GM12892 (cell line): ENCODE measurements around the gene PPP6R3.

Source experiments
- POLR2AphosphoS5 ChIP-seq: IDR thresholded peaks from 2 replicates; pipeline ENCODE4 v1.6.1; 2011; ENCODE audit warnings: low read depth, low read length, control low read depth
- TAF1 ChIP-seq: IDR thresholded peaks from 2 replicates; pipeline ENCODE4 v1.6.1; 2011; ENCODE audit warnings: low read depth, mild to moderate bottlenecking, control low read depth, low read length, borderline replicate concordance

DNA sequence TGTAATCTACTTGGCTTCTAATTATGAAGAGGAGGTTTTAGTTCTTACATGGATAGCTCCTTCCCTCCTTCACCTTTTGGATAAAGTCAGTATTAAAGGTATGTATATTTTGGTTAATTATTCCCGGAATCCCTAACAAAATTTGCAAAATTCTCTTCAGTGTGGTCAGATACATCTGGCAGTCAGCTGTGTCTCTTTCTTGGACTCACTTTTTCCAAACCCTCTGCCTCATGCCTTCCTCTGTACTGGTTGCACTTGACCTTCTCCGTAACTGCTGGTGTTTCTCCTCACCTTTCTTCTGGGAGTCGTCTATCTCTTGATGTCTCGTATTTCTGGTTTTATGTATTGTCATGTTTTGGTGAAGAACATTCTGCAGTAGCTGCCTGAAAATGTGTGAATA, 62.5 kb downstream of the PPP6R3 start:
- no peak for TF ChIP-seq TAF1
- no peak for TF ChIP-seq POLR2AphosphoS5
